ENCODE measurements around the gene NAT8L. TPM values are rescaled to one million over a fixed set of nuclear protein-coding genes. Genes with fewer than 3 reads are reported as not detected.

Gene NAT8L
- total RNA-seq, 1 donor from 2014 or later: 0.51 TPM

DNA sequence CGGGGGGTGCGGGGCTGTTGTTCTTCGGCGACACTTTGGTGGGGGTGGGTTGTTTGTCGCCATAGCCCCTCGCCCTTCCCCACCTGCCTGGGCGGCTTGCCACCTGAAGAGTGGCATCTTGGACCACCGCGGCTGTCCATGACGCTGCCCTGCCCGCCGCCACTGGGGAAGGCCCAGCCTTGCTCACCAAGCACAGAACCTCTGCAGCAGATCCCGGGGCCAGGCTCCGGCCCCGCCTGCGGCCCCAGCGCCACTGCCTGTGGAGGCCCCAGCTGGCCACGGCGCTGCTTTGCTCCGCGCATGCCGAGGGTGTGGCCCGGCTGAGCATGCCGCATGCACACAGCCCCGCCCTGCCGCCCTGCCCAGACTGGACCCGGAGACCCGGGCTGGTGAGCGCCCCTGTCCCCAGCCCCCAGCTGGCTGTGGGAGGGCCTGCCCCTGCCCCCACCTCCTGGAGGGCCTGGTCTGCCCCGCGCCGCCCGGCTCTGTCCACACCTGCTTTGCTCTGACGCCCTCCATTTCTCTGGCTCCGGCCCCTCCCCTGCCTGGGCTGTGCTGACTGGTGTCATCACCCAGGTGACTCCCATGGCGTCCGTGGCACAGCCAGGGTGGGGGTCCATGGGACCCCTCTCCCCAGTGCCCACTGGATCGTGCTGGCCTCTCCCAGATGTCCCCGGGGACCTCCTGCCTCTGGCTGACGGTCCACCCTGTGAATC, 5.3 kb downstream of the NAT8L start:
- no peak for DNase-seq

DNA sequence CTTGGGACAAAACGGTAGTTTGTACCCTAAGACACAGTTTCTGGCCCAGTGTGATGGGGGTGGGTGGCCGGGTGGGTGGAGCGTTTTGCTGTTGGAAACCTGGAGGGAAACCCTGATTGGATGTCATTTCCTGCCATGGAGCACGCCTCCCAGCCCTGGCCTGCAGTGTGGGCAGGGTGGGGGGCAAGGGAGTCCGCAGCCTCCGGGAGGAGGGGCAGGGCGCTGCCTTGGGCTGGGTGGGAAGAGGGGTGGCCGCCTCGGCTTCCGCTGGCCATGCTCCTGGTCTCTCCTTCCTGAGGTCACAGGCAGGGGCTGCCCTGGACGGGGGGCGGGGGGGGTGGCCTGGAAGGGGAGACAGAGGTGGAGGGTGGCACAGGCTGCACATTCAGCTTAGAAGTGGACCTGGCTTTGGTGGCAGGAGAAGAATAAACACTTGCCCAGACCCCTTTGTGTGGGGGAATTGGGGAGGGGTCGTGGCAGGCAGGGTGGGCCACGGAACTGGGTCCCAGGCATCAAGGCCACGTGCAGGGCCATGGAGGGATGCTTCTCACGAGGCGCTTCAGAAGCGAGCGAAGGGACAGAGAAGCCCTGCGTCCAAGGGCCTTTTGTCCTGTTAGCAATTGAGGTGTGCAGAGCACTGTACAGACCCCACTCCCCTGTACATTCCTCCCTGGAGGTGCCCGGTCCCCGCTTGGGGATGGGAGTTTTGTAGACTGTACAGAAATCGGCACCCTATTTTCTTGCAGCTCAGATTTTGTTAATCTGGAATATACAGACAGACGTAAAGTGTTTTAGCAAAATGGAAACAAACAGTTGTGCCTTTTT, 6.2 kb downstream of the NAT8L start:
- no peak for DNase-seq

DNA sequence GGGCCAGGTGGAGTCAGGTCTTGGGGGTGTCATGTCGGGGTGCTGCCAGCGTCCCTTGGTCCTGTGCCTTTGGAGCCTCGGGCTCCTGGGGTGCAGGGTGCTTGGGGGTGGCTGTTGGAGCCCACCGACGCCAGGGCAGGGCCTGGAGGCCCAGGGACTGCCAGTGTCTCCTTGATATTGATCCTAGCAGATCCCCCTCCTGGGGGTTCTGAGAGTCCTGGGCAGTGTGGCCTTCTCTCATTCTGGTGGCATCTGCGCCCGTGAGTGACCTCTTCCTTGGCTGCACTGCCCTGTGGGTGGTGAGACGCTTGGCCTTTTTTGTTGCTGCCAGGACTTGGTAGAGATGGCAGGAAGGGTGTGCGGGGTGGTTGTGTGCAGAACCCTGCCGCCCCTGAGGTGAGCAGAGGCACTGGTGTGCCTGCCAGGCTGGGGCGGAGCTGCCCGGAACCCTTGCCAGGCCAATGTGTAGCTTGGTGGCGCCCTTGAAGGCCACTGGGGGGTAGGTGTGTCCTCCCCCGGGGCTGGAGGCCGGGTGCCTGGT, 7.0 kb downstream of the NAT8L start:
- DNase-seq: no peak

DNA sequence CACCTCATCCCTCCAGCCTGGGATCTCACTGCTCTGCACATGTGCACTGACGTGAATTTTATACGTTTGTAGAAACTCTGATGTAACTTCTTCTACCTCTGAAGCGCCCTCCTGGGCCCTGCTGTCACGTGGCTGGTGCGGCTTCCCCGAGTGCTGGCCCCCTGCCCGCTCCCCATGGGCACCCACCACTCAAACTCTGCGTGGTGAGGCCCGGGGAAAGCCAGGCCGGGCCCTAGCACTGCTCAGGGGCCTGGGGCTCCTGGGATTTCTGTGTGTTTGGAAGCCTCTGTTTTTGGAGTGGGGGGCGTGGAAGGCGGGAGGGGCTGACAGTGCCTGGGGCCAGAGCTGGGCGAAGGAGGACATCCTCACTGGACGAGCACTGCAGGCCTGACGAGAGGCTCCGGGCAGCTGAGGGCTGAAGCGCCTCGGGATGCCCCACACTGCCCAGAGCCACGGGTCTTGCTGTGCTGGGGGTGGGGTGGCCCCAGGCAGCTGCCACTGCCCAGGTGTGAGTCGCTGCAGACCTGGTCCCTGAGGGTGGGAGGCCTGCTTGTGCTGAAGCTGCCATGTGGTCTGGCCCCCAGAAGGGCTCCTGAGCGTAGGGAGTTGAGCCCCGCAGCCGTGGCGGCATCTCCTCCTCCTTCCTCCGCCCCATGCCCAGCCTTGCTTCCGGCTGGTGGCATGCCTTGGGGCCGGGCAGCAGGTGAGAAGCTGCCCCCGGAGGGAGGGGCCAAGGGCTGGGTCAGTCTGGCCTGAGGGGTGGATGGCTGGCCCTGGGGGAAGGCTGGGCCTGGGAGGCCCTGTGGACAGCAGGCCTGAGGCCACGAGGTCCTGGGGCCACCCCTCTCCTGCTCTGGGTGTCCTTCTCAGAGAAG, 7.7 kb downstream of the NAT8L start:
- no peak for DNase-seq

DNA sequence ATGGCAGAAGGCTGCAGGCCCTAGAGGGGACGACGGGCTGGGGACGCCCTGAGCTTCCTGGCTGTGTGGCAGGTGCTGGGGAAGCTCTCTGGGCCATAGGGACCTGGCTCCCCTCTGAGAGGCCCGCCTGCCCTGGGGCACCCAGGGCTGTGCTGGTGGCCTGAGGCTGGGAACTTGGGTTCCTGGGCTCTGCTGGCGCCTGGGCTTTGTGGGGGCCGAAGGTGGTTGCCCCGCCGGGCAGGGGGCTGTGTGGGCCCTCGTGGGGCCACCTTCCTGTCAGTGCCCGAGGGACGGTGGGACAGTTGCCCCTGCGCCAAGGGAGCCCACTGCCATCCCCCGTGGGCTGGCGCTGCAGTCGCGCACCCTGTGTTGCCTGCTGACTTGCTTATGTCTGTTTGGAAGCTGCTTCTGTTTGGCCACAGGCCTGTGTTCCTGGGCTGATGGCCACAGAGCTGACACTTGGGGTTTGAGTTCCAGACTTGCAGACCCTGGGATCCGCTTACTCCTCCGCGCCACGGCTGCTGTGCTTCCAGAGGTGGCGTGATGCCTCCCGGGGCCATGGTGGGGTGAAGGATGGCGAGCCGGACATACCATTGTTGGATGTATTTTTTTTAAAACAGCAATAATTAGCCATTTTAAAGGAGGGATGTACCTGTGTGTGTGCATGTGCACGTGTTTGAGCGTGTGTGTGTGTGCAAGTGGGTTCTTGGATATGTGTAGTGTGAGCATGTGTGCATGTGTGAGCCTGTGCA, 8.5 kb downstream of the NAT8L start:
- DNase-seq: no peak

DNA sequence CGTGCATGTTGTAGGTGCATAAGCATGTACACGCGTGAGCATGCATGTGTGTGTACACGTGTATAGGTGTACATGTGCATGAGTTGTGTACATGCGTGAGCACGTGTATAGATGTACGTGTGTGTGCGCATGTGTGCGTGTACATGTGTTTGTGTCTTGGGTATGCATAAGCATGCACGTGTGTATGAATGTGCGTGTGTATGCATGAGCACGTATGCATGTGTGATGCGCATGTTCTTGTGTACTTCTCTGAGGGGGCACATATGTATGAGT, 9.0 kb downstream of the NAT8L start:
- DNase-seq: no peak

DNA sequence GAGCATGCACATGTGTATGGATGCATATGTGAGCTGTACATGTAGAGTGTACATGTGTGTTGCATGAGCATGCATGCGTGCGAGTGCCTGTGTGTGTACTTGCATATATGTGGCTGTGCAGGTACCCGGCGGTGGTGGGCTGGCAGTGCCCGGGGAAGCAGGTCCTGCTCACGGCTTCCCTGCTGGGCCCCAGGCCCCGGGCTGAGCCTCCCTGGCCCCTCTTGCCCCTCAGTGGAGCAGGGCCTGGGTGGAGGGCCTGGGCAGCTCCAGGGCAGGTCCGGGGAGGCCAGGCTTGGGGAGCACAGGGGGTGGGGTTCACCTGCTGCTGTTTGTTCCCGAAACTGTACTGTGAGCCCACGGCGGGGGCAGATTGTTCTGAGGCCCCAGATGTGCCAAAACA, 9.4 kb downstream of the NAT8L start:
- DNase-seq: no peak

DNA sequence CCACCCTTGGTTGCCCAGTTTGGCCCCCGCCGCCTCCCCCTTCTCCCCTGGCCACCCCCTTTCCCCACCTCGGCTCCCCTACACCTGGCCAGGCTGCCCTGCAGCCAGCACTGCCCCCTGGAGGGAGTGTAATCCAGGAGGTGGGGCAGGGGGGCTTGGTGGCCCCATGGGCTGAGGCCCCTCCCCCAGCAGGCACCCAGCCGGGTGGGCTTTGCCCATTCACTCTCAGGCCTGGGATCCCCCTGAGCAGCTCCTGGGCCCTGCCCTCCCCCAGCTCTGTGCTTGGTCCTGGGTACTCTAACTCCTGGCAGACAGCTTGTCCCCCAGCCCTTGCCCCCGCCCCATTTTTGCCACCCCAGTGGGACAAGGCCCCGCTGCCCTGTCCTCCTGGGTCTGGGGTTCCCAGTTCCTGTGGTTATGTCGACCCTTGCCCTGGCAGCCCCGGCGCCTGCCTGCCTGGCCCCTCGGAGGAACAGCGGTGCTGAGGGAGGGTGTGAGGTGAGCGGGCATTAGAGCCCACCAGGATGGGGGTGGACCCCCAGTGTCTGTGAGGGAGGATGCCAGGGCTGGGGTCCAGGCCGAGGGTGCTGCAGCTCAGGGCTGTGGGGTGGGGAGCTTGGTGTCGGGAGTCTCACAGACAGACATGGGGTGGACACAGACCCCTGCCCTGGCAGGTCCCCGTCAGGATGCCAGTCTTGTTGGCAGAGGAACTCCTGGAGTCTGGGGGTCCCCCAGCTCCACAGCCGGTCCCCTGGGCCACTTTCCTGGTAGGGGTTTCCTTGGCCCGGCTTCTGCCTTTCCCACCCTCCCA, 10.2 kb downstream of the NAT8L start:
- no peak for DNase-seq

DNA sequence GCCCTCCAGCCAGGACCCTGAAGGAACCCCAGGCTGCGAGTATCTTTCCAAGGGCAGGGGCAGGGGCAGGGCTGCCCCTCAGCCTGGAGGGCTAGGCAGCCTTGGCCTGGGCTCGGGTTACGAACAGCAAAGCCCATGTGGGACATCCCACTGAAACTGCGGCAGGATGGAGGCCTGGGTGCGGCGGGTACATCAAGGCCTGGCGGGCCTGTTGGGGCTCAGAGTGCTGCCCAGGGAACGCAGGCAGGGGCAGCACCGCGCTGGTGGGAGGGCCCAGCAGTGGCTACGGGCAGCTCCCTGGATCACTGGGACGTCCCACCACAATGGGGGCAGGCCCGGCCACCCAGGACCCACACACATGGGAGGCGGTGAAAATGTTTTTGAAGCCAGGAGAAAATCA, 10.9 kb downstream of the NAT8L start:
- DNase-seq: no peak

DNA sequence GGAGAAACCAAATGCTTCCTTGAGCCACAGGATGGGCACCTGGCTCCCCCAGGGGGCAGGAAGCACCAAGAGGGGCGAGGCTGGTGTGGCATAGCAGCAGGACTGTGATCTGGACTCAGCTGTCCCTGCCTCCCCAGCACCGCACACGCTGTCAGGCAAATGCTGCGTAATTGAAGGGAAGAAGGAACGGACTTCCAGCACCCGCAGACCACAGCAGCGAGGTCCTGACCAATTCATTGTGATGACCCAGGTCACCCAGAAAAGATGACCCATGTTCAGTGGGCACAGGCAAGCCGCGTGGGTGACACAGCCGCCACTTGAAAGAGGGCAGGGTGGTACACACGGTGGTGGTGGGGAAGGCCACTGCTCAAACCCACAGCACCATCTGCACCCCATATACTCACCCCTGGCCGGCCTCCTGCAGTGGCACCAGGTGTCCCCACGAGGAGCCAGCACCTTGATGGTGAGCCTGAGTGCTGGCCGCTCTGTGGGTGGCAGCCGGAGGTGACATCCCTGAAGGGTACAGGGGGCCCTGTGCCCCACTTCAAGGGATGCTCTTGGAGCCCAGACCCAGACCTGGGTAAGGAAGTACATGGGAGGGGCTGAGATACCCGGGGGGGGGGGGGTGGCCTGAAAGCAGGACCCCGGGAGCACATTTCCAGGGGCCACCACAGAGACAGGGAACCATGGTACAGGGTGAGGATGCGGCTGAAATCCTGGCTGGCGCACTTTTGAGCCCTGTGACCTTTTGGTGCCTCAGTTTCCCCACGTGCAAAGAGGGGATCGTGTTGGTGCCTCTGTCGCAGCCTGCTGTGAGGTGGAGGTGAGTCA, 11.5 kb downstream of the NAT8L start:
- no peak for DNase-seq

DNA sequence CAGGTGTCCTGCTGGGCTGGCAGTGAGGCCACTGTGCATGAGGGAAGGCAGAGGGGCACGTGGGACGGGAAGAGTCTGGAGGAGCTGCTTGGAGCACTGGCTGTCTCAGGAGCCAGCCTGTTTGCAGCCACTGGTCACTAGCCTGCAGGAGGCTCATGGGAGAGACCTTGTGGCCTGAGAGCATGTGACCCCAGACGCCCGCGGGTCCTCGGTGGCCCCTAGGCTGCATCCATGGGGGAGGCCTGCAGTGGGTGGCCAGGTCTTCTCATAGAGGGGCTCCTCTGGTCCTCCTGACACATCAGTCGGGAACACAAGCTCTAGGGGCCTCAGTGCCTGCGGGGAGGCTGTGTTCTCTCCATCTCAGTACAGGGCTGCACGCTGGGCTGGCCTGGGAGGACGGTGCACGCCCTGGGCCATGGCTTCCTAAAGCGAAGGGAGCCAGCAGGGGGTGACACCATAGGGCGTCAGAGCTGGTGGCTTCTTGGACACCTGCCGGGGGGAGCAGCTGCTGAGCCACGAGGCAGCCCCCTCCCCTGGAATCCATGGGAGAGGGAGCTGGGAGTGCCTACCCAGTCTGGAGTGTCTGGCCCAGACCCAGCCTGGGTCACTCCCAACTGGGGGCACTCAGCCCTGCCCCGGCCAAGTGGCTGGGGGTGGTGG, 12.3 kb downstream of the NAT8L start:
- peak; percentile 69 for DNase-seq

DNA sequence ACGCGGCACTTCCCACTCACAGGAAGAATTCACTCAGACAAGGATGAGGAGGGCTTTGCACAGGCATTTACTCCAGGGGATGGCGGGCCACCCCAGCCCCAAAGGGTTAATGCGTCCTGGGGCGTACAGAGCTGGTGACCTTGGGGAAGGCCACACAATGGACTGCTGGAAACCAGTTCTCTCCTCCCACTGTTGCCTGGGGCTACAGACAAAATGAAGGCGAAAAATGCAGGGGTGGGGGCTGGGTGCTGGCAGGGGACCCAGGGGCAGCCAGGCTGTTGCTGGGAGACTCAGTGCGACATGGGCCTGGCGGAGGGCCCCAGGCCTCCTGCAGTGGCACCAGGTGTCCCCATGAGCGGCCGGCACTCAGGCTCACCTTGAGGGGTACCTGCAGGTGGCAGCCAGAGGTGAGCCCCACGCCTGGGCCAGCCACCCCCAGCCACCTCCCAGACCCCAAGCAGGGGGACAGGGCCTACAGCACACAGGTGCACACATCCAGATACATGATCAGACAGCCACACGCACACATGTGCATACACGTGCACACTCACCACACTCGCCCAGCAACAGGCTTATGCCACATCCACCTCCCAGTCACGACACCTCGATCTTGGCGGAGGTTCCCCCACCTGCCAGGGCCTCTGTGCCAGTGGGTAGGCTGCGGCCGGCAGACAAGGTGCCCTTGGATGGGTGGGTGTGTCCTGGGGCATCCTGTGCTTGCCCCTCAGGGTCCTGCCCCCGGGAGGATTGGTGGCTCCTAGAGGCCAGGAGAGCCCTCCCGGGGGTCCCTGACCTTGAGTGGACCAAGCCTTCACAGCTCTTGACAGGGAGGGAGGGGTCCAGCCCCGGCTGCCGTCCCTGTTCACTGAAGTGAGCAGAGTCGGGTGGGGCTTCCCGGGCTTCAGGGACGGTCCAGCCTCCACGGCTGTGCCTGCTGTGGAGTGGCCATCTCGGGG, 13.1 kb downstream of the NAT8L start:
- DNase-seq: no peak

DNA sequence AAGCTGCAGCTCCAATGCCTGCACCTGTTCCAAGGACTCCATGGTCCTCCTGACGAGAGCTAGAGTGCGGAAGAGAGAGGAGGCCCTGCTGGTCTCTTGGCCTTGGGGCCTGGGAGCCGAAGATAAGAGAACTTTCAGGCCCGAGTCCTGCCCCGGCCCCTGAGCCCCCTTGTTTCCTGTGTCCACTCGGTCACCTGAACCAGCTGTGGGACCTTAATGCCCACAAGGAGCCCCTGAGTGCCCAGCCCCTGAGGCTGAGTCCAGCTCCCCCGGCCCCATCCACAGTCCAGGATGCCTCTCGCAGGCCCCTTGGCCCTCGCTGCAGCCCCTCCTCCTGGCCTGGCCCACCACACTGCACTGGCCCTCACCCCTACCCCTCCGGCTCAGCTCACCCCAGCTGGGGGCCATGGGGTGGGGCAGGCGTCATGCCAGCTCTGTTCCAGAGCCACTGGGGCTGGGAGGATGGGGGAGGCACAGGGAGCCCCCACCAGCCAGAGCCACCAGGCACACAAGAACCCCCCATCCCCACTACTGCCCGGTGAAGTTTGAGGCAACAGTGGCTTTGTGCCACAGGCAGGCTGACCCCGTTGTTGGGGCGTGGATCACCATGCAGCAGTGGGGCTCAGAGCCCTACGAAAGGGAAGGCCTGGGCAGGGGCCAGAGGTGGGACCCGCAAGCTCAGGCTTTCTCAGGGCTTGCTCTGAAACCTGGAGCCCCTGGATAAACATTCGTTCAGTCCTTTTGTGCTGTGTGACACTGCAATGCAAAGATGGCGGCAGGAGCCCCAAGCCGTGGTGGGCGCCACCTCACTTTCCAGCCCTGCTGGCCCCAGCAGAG, 14.1 kb downstream of the NAT8L start:
- no peak for DNase-seq

DNA sequence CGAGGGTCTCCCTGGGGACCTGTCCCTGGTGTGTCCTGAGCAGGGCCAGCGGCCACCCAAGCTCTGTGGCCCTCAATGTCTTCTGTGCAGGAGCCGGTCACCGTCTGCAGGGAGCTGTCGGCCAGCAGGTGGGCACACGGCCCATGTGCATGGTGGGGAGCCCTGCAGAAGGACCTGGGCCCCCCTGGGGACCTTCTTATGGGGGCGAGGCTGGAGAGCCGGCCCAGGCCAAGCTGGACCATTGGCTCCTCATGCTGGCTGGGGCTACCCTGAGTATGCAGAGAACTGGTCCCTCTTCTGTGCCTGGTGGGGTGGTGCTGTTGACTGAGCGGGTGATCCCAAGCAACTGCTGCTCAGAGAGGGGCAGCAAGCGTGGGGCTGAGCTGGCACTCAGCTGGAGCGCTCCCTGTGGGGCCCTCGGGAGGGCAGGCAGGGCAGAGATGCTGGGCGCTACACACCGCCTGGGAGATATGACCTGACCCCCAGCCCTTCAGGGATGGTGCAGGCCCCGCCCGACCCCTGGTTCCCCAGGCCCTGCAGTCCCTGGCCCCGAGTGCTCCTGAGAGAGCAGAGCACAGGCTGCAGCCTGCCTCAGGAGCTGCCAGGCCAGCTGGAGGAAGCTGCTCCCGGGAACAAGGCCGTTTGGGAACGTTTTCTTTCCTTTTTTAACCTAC, 14.8 kb downstream of the NAT8L start:
- DNase-seq: peak; percentile 19

DNA sequence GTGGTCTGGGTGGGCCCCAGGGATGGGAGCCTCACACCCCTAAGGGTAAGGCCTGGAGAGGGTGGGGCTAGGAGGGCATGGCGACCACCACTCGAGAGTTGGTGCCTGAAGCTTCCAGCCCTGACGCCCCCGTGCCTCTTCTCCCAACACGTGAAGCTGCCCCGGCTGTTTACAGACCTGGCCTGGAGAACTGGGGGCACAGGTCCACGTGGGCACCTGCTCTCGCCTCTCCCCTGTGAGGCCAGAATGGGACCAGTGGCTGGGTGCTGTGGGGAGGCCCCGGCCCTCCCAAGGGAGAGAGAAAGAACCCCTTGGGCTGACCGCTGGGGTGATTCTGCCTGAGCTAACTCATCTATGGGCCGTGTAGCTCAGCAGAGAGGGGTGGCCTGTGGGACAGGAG, 15.5 kb downstream of the NAT8L start:
- DNase-seq: no peak

DNA sequence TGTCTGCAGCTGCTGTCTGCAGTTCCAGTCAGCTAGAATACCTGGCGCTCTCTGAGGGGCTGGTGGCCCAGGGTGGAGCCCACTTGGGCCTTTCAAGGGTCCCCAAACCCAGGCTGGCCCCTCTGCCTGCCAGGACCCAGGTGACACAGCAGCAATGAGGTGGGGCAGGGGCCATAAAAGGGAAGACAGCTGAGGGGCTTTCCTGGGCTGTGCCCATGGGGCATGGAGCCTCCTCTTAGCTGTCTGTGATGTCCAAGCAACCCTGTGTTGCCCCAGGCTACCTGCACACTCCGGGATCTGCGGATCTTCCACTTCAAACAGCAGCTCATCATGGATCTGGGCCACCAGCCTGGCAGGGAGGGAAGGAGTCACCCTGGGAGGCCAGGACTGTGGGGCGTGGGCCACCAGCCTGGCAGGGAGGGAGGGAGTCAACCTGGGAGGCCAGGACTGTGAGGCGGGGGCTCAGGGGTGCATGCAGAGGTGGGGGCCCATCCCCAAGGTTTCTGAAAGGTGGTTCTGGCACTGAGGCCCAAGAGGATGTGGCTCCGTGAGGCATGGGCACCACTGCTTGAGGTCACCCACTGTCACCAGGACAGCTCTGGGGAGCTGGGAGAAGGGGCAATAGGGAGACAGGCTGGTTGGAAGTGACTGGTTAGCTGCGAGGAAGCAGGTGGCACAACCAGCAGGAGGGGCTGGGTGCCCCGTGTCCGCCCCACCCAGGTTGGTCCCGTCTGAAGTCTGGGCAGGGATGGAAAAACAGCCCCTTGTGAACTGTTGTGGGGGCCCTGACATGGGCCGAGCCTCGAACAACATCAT, 16.3 kb downstream of the NAT8L start:
- DNase-seq: no peak
